NCI-H2107 (cell line): ENCODE data around the gene TXNRD2.
A peak's percentile ranks its signal among the peaks of the same experiment; 100 is the strongest.

Experiments
- DNase-seq: peaks from one replicate; lab custom pipeline; 2025; lab: John Stamatoyannopoulos, UW

The TXNRD2 gene

DNA sequence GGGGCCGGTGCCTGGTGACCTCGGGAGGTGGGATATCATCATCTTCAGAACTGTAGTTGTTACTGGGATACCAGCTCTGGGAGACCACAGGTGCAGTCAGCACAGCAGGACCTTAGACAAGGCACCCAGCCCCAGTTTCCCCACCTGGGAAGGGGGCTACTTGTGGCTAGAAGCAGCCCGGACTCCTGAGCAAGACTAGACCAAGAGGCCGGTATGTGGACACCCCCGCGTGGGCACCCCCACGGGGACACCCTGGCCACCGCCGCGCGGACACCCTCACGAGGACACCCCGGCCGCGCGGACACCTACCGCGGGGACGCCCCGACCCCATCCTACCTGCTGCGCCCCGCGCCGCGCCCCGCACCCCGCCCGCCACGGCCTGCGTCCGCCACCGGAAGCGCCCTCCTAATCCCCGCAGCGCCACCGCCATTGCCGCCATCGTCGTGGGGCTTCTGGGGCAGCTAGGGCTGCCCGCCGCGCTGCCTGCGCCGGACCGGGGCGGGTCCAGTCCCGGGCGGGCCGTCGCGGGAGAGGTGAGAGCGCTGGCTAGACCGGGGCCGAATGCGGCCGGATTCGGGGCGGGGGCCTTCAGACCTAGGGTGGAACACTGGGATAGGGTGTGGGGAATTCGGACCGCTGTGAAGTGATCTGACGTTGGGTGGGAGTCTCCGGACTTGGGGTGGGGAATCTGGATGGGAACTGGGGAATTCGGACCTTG is at the start of gene TXNRD2, which contains the start of gene COMT:
TXNRD2 (minus strand) TSS at position 454 of the 718 bp plus-strand sequence; CDS start at position 439, 15 bp downstream.
COMT (plus strand) TSS at position 408 of the 718 bp plus-strand sequence. CDS start 20,755 bp downstream, outside the sequence.
- peak; percentile 42 for DNase-seq

DNA sequence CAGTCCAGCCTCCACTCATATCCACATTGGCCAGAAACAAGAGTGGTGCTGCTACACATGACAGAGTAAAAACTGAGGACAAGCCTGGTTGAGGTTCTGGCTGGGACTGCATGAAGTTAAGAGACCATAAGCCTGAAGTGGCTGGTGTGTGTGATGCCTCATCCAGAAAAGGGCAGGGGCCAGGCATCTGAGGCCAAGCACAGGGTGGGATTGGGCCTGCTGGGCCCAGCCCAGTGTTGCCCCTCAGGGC is 49.7 kb upstream of the TXNRD2 start:
- DNase-seq = no peak

DNA sequence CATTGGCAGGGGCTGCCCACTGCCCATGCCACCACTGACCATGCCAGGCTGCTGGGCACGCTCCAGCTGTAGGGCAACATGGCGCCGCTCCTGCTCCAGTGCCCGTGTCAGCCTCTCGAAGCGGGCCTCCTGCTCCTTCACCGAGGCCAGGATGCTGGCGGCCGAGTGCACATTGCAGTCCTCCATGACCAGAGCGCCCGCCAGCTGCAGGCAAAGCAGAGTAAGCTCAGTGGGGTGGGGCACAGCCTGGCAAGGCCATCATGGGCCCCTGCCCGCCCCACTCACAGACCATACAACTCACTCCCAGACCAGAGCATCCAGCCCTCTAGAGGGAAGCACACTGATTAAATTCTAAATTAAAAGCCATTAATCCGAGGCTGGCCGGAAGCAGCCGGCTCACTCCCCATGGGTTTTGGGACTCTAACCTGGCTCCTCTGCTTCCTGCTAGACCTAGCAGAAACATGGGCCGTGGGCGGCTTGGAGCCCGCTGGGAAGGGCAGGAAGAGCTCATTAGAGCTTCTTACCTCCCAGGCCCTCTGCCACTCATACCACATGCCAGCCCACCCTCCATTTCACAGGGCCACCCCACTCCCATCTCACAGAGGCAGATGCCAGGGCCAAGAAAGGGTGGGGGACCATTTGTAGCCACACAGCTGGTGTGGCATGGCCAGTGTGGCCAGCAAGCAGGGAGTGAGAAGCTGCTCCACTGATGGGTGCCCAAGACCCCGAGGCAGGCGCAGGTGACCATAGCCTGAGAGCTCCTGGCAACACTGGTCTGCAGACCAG is 49.2 kb upstream of the TXNRD2 start:
- DNase-seq = no peak

DNA sequence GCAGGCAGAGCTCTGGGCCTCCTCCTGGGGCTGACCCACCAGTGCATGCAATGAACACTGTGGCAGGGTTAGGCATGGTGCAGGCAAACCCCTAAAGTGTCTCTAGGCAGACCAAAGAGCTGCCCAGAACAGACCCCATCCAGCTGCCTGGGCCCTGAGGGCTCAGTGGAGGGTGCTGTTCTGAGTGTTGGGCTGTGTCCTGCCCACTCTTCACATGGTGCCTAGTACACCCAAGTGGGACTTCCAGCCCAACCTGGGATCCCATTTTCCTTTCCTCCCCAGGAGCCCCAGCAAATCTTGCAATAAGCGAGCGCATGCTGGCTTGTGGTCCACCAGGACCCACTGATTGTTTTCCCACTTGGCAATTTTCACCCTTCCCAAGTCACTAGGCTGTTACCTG is 48.6 kb upstream of the TXNRD2 start:
- DNase-seq = no peak

DNA sequence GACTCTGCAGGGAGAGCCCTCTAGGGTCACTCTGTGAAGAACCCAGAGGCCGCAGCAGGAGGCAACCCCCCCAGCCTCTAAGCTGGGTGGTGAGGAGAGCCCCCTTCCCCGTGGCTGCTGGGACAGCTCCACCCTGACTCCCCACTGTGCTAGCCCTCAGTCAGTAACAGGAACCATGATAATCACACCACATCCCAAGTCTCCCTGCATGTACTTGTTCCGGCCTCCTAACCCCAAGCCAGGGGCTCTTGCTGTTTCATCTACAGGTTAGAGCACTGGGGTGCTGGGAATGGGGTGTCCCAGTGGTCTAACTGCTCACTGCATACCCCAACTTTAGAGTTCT is 48.1 kb upstream of the TXNRD2 start:
- DNase-seq = no peak

DNA sequence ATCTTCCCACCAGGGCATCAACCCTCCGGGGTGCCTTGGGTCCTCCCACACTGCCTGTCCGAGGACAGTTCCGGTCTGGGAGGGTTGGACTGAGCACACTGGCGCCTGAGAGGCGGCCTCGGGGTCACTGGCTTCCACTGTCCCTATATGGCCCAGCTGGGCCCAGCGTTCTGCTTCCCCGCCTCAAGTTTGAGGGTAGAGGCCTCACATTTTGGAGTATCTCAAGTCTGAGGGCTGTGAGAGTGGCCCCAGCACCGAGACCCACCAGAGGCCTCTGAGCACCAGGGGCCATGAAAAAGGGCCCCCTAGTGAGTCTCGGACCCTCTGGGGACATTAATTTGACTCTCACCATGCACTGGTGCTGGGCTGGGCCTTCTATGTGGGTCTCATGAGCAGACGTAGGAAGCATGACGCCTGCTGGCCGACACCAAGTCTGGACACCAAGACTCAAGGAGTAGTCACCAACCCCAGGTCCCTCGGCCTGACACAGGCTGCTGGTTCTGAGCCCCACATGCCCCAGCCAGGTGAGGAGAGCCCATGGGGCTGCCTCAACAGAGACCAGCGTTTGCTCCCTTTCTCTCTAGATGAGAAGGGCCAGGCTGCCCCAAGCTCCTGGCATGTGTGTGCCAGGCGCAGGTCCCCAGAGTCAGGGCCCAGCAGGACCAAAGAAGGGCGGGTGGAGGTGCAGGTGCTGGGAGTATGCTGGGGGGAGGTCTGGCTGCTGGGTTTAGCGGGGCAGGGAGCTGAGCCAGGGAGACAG is 47.5 kb upstream of the TXNRD2 start:
- DNase-seq = no peak

DNA sequence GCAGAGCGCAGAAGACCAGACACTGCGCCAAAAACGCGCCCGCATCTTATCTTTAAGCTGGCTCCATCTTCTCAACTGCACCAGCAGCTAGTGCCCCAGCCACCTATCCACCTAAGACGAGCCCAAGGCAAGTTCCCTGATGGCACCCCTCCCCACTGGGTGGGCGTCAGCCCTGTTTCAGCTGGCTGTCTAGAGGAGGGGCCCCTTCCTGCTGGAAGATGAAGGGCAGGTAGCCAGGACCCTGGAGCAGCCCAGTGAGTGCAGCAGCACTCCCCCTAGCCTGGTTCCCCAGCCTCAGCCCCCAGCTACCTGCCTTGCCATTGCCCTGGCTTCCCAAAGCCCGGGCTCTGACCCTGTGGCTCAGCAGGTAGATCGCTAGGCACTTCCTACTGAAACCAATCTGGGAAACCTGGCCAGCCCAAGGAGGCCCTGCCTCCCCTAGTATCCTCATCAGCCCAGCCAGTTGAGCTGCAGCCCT is 46.8 kb upstream of the TXNRD2 start:
- DNase-seq = no peak

DNA sequence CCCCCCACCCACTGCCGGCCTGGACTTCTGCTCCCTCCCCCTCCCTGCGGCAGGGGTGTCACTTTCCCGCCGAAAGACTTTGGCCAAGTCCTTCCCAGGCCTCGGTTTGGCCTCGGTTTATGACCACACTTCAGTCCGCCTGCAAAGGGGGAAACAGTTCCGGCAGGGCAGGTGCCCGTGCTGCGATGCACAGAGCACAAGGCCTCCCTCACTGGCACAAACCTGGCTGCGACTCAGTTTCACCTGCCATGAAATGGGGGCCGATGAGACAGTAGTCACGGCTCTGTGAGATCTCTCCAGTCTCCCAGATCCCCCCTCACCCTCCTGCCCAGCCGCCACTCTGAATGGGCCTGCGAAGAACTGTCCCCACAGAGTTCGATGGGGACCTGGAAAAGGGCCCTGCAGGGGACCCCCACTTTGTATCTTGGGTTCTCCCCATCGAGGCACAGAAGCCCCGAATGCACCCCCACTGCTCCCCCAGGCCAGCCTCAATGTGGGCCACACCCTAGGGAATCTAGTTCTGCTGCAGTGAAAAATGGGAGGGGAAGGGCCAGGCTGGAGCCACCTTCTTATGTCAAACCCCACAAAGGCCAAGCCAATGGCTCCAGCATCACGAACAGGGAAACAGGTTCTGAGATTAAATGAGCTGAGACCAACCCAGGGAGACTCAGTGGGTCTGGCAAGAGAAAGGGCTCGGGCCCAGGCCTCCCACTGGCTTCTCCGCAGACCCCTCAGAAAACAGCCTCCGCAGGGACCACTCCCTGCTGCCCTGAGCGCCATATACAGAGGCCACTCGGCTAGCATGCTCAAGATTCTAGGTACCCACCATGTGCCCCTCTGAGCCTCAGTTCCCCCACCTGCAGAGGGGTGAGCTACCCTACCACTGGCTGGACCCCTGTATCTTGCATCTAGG is 46.0 kb upstream of the TXNRD2 start:
- DNase-seq = no peak

DNA sequence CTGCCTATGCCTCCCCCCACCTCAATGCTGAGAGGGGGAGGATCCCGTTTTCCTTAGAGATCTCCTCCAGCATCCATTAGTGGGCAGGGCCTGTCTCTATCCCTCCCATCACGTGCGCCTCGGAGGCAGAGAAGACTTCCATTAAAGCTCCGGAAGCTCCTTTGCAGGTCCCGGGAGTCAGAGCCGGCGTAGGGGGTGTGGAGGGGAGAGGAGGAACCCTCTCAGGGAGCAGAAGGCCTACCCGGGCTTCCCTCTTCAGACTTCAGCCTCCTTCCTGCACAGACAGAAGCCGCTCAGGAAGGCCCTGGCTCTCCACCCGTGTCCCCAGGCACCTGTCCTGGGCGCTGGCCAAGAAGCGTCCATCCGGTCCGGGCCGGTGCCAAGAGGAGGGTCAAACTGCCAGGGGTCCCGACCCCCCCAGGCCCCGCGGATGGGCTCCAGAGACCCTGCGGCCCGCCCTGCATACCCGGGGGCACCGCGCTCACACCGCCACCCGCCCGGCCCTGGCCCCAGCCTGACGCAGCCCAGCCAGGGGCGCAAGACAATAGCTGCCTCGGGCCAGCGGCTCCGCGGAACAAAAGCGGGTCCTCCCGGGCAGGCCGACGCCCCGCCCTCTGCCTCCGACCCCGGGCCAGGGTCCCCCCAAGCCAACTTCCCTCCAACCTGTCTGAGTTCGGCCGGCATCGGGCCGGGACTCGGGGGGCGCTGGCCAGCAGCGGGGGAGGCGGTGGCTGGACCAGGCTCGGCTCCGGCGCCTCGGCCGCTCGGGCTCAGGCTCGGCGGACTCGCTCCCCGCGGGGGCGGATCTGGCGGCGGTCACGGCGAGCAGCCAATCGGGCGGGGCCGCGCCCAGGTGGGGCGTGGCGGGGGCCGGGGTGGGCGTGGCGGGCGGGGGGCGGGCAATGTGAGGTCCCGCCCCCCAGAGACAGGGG is 45.1 kb upstream of the TXNRD2 start:
- DNase-seq = peak; percentile 22

DNA sequence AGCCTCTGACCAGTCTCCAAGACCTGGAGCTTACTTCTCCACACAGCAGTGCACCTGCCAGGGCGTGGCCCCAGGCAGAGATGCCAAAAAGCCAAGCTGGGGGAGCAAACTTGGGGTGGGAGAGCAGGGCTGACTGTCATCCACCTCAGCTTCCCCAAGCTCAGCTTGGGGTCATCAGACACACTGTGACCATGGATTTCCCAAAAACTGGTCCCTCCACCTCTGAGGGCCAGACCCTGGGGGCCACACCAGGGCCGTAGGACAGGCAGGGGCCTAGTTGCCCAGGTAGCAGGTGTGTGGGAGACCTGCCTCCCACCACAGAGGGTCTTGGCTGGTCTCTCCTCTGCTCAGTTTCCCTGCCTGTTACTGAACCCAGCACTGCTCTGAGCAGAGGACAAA is 44.4 kb upstream of the TXNRD2 start:
- DNase-seq = no peak

DNA sequence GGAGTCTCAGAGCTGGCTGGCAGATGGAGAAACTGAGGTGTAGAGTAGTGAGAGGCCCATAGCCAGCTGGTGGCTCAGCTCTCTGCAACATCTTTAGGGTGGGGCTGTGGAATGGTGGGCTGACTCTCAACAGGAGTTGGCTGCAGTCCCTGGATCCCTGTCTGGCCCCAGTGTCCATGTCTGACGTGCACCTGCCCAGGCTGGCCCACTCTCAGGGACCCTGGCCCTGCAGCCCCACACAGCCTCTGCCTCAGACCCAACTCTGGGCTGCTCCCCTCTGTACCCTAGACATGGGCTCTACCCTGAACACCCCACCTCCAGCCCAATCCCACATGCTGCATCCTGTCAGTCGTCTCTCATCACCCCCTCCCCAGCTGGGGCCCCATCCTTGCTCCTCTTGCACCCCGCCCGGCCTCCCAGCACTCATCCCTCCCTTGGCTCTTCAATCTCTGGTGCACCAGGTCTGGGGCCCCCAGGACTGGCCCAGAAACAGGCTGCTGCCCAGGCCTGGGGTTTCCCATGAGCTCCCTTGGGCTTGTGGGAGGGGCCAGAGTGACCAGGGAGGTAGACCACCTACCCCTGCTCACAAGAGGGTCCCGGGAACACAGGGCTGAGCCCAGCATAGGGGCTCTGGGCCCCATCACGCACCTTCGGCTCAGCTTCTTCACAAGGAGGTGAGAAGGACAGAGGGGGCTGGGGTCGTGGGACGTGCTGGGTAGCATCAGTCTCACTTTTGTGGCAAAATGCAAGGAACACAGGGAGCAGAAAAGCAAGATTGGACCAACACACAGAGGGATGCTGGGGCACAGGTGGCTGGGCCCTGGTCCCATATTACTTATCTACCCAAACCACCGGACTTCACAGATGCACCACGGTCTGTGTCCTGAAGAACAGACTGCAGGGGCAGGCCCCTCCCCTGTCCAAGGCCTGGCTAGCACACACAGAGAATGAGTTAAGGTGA is 43.5 kb upstream of the TXNRD2 start:
- no peak for DNase-seq

DNA sequence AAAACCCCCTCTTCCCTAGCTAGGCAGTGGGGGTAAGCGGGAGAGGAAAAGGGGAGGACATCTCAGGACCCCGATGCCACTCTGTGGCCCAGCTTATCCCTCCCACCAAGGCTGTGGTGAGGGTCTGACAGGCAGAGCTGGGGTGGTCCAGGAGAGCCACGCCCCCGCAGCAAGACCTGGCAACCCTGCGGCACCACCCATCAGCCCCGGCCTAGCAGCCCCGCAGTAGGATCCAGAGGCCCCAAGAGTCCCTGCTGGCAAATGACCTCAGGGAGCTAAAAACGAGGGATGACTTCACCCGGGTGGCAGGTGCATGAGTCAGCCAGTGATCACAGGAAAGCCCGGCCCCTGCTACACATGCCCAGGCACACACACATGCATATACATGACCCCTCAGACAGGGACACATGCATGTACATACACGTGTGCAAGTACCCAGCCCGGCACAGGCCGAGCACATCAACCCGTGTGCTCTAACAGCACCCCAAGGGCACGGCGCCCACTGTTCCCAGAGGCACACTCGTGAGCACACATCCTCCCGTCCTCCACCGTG is 42.7 kb upstream of the TXNRD2 start:
- no peak for DNase-seq

DNA sequence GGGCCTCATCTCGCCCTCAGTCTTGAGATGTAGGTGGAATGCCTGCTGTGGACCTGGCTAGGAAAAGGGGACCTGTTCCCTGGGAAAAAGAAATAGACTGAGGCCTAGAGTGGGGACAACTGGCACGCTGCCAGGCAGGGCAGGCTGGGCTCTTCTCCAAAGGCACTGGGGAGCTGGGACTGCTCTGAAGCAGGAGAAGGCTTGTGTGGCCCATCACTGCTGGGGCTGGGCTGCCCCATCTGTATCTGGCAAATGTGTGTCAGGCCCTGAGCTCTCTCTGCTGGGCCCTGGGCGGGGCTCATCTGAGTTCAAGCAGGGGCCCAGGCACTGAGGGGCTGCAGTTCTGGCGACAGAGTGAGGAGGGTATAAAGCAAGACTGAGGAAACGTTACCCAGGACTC is 42.1 kb upstream of the TXNRD2 start:
- no peak for DNase-seq

DNA sequence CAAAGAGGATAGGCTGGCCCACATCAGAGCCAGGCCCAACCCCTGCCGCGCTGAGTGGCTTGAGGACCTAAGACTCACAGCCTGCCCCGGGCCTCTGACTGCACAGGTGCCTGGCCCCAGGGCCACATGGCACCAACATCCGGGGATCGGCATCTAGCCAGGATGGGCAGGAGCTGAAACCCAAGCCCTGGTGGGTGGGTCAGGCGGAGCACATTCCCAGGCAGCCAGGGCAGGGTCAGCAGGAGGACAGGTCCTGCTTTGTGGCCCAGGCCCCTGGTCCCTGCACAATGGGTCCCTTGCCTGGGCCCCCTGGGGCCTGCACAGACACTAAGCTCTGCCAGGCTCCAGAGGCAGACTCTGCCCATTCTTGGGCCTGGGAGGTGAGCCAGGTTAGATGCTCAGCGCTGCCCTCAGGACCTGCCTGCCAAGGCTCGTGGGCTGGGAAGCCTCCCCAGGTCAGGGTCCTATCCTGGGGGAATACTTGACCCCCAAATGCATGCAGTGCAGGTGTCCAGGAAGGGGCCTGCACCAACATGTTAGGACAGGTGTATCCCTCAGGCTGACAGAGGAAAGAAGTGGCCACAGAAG is 41.5 kb upstream of the TXNRD2 start:
- DNase-seq = no peak

DNA sequence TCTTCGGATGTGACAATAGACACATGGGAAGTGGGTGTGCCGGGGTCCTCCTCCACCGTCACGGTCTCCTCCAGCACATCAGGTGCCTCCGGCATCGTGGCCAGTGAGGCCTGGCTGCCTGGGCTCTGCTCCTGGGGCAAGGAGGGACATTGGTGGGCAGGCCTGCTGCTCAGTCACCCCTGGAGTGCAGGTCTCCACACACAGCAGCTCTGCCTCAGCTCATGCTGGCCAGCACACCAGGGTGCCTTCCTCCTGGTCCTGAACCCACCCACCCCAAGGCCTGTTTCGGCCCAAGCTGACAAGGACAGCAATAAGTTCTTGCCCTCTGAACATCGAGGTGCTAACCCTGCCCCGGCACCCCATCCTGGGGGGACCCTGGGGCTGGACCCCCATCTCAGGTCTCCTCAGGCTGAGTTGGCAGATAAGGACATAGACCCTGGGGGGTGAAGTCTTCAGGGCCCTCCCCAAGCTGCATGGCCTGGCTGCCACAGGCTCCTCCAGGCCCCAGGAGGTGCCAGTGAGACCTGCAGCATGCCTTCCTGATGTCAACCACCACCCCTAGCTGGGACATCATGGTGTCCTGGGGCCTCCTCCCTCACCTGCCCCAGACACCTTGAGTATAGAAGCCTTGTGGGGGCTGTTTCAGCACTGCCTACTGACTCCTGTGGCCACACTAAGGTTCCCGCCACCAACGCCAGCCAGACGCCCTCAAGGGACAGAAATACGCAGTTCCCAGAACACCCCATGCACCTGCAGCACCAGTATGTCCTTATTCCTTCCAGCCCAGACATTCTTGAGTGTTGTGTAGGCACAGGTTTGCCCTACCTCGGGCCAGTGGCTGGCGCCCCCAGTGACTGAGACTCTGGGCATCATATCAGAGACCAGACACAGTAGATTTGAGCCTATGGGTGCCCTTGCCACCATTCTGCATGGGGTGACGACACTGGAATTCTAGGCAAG is 40.6 kb upstream of the TXNRD2 start:
- no peak for DNase-seq

DNA sequence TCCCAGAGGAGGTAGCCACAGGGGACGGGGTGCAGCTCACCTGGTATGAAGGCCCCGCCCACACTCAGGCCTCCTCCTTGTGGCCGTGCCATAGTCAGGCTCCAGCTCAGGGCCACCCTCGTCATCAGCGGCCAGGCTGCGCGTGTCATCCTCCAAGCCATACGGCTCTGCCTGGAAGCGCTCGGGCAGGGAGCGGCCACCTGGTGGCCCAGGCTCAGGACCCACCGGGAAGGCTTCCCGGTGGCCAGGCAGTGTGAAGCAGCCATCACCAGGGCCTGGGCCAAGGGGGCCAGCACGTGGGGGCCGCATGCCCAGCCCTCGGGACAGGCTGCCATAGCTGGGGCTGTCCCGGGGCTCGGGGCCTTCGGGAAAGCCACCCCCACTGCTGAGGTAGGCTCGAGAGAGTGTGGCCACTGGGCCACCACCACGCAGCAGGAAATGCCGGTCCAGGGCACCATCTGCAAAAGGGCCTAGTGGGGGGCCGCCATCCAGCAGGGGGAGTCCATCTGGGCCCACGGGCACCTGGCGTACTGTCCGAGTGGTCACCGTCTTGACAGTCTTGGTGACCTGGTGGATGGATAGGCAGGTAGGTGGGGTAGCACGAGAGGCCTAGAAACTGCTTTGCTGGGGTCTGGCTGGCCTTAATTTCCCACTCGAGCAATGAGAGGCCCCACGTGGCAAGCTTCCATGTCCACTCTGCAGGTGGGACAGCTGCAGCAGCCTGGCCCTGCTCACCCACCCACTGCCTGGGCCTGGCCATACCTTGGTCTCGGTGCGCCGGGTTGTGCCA is 39.7 kb upstream of the TXNRD2 start:
- DNase-seq = no peak

DNA sequence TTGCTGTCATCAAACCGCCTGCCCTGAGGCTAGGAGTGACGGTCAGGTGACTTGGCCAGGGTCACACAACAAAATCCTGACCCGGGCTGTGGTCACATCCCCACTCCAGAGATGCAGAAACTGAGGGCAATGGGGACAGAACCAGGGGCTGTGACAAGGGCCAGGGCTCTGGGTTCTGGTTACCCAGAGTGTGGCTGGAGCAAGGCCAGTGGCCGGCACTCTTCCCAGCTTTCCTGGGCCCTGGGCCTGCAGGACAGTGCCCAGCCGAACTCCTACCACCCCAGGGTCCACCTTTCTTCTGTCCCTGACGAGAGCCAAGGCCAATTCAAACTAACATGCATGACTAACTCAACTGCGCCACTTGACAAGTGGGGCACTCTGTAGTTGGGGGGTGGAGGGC is 39.1 kb upstream of the TXNRD2 start:
- no peak for DNase-seq
